ENCODE measurements around the gene CYP46A1.

Gene CYP46A1

DNA sequence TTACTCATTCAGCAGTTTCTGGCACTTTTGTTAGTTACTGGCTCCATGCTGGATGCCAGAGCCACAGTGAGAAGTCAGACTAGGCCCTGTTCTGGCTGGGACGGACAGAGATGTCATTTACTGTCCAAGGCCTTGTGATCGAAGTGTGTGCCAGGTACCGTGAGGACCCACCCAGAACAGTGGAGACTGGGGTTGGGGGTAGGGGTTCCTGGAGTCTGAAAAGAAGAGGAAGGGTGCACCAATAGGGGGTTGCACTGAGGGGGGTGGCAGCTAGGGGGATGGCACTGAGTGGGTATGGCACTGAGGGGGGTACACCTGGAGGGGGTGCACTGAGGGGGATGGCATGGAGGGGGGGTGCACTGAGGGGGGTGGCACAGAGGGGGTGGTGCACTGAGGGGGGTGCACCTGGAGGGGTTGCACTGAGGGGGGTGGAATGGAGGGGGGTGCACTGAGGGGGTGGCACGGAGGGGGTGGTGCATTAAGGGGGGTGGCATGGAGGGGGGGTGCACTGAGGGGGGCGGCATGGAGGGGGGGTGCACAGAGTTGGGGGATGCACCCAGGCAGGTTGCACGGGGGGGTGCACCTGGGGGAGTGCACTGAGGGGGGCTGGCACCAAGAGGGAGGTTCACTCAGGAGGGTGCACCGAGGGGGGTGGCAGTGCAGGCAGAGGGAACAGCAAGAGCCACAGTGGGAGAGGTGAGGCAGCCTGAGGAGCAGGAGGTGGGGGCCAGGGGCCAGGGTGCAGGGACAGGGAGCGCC lies 10.6 kb upstream of the CYP46A1 start:
- DNase-seq (ENCODE audit: low spot score) = no peak

DNA sequence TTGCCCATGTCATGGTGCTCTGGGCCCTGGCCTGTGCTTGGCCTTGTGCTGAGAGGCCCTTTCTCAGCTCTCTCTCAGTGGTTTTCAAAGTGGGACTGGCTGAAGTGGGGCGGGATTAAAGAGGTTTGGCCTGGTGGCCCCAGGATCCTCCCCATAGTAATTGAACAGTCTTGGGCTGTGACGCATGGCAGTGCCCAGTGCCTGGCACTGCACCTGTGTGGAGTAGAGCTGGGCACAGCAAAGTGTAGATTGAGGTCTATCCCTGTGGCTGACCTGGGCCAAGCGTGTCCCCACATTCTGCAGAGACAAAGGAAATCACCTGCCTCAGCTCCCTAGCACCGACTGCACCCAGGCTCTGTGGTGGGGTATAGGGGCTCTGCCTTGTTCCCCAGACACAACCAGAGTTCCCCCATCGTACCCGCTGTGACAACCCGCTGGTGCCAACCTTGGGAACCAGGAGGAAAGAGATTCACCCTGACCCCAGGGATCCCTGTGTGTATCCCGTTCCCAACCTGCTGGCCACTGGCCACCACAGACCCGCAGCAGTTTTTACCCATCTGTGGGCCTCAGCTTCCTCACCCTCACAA lies 9.9 kb upstream of the CYP46A1 start:
- no peak for DNase-seq (ENCODE audit: low spot score)

DNA sequence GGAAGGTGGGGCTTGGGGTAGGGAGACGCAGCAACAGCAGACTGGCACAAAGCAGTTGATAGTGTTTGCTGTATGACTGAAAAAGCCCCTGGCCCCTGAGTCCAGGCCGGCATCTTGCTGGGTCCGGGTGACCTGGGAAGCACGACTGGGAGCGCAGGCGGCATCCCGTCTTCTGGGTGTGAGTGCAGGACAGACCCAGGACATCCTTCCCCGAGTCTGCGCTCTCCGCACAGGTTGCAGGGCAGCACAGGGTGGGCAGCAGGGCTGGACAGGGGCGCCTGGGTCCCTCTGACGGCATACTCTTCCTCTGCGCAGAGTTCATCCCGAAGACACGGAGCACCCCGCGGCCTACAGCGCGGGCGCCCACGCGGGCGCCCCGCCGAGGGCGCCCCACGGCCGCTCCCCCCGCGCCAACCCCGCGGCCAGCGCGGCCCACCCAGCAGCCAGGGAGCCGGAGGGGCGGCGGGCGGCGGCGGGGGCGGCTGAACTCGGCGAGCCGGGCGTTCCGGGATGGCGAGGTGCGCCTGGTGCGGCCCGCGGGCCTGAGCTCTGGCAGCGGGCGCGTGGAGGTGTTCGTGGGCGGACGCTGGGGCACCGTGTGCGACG lies 9.2 kb upstream of the CYP46A1 start:
- no peak for DNase-seq (ENCODE audit: low spot score)

- DNase-seq (ENCODE audit: low spot score) = no peak
Measured at GRCh38 chr14:99675382-99675835, 8.7 kb upstream of the CYP46A1 start.

- no peak for DNase-seq (ENCODE audit: low spot score)
Measured at GRCh38 chr14:99675951-99676350, 8.1 kb upstream of the CYP46A1 start.

- no peak for DNase-seq (ENCODE audit: low spot score)
Measured at GRCh38 chr14:99676657-99677056, 7.4 kb upstream of the CYP46A1 start.

- DNase-seq (ENCODE audit: low spot score) = no peak
Measured at GRCh38 chr14:99677231-99678140, 6.6 kb upstream of the CYP46A1 start.

- no peak for DNase-seq (ENCODE audit: low spot score)
Measured at GRCh38 chr14:99678198-99678597, 5.9 kb upstream of the CYP46A1 start.

GRCh38 chr14:99679111-99679510 lies 5.0 kb upstream of the CYP46A1 start:
- DNase-seq (ENCODE audit: low spot score) = no peak

DNA sequence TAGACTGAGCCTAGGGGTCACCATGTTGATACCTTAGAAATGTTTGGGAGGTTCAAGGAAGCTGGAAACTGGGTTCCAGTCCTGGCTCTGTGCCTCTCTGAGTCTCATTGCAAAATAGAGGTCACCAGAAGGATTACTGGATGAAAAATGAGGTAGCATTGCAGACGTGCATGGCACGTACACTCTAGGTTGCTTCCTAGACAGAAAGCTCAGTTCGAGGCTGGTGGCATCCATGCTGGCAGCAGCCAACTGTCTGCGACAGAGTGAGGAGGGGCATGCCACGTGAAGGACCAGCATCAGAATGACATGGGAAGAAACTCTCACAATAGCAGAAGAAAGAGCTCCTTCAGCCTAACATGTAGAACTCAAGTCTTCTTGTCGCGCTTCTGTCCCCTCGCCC lies 4.6 kb upstream of the CYP46A1 start:
- DNase-seq (ENCODE audit: low spot score) = no peak

- DNase-seq (ENCODE audit: low spot score) = no peak
Measured at GRCh38 chr14:99679996-99680395, 4.1 kb upstream of the CYP46A1 start.

DNA sequence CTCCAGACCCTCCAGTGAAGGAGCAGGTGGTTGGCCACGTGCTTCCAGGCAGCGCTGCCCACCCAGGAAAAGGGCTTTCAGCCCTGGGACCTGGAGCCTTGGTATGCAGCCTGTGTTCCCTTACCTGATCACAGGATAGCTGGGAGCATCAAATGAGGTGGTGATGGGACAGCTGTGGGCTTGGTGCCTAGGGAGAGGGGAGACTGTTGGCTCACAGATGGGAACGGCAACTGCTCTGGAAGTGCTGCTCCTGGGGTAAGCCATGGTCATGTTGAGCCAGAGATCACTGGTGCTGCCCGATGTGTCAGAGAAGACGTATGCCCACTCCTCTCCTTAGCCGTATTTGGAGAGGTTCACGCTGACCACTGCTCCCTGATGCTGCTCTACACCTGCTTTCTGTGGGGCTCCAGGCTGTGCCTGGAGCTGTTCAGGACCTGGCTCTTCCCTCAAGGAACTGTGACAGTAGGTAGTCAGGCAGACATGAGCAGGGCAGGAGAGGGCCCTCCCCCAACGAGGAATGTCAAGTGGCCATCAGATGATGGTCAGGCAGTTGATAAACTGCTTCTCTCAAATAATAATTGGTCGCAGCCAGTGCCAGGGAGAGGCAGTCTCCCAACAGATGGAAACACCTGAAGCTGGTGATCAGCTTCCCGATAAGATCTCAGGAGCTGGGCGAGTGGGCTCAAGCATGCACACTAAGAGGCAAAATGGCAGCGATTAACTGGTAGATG lies 2.8 kb upstream of the CYP46A1 start:
- DNase-seq (ENCODE audit: low spot score) = no peak

GRCh38 chr14:99681832-99682148 lies 2.3 kb upstream of the CYP46A1 start:
- no peak for DNase-seq (ENCODE audit: low spot score)

GRCh38 chr14:99682809-99683618 lies 1.1 kb upstream of the CYP46A1 start:
- peak; percentile 77 for DNase-seq (ENCODE audit: low spot score)

- no peak for DNase-seq (ENCODE audit: low spot score)
Measured at GRCh38 chr14:99684410-99684934, 374 bp downstream of the CYP46A1 start.

DNA sequence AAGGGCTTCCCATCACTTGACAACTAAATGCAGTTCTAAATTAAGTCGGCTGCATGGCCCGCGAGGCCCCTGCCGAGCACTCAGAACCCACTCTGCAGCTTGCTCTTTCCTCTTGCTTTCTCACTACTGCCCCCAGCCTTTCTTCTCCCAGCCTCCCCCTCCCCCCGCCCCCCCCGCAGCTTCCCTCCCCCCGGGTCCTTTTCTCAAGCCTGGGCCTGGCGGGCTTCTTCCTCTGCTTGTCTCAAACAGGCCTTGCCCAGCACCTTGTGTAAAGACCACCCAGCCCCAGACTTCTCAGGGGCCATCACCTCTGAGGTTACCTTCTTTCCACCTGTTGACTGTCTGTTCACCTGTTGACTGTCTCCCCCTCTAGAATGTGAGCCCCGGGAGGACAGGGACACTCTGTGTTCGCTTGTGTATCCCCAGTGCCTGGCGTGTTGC lies 1.1 kb downstream of the CYP46A1 start:
- DNase-seq (ENCODE audit: low spot score) = no peak

- DNase-seq (ENCODE audit: low spot score) = no peak
Measured at GRCh38 chr14:99685596-99685995, 1.5 kb downstream of the CYP46A1 start.

- no peak for DNase-seq (ENCODE audit: low spot score)
Measured at GRCh38 chr14:99686557-99687283, 2.6 kb downstream of the CYP46A1 start.

DNA sequence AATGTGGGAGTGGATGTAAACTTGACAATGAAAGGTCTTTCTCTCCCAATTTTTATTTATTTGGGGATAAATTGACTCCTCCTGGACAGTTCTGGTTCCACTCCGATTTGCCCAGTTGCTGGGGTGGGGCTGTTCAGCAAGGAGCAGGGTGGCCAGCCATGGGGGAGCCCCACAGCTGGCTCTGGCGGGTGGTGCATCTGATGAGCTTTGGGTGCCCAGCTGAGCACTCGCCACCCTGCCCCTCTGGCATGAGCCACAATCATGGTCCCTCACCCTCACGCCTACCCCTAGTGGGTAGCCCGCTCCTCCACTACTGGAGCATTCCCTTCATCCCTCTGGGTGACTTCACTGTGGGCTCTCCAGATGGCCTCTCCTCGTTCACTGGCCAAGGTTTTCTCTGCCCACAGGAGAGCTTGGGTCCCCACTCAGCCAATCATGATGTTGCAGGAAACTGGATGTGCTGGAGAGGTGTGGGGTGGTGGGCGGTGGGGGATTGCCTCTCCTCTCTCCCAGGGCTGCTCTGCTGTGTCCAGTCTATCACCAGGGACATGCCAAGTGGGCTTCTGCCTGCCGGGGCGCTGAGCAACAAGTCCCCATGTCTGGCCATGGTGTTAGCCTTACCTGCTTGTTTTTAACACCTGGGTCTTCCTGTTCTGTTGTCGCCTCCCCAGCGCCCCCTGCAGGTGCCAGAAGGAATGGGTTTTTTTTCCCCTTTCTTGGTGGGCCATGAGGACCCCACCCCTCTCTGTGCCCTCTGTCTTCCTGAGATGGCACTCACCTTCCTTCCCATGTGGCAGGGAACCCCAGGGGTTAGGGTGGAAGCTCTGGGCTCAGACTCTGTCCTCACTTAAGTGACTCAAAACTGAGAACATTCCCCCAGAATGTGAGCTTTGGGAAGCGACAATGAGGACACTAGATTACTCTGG lies 3.4 kb downstream of the CYP46A1 start:
- peak; percentile 25 for DNase-seq (ENCODE audit: low spot score)
